GM23248 (cell line): ENCODE measurements around the gene BMAL2.

Experiments
- EZH2 ChIP-seq: fragments of 200-600 bp; sonication (generic); IDR thresholded peaks from 2 replicates; pipeline ENCODE4 v1.6.1; 2018; ENCODE audit warnings: antibody characterized with exemption, mild to moderate bottlenecking; ENCODE audit not compliant: insufficient read depth, poor library complexity, severe bottlenecking
- EZH2phosphoT487 ChIP-seq: fragments of 200-600 bp; sonication (generic); IDR thresholded peaks from 2 replicates; pipeline ENCODE4 v1.6.1; 2018; ENCODE audit warnings: antibody characterized with exemption, moderate library complexity, mild to moderate bottlenecking, low read depth; ENCODE audit not compliant: insufficient read depth

DNA sequence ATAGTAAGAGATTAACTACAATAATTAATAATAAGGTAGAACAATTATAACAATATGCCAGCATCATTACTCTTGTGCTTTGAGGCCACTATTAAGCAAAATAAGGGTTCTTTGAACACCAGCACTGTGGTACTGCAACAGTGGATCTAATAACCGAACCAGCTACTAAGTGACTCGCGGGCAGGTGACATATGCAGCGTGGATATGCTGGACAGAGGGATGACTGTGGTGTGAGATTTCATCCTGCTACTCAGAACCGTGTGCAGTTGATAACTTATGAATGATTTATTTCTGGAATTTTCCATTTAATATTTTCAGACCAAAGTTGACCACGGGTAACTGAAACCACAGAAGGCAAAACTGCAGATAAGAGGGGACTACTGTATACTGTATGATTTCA lies 34.4 kb downstream of the BMAL2 start:
- TF ChIP-seq EZH2 (no peak), EZH2phosphoT487 (no peak)
